Adipose tissue (tissue), 3 donors: ENCODE data around the gene COL4A4. TPM values are rescaled to one million over a fixed set of nuclear protein-coding genes. Genes with fewer than 3 reads are reported as not detected.

Experiments
- H3K27ac ChIP-seq: one replicate; pipeline ENCODE4 v1.5.1; 2013; ENCODE audit warnings: low read depth, low read length
- WGBS, 3 donors: extraction: QIAGEN DNeasy Blood & Tissue Kit; methylation state at CpG; one replicate each; pipeline ENCODE4 v1.1.7; 2013; 5-methylcytosine and 5-hydroxymethylcytosine counted together
- polyA plus RNA-seq, 3 donors: library from polyadenylated mRNA; stranded (reverse); fragments of 200-250 nt; gene quantifications; one replicate each; pipeline ENCODE4 v1.2.3, GENCODE V29; 2013
- donor health status: healthy with polysubstance abuse.
- donor health status: Bipolar disorder and iron deficiency.
- donor health status: healthy.

The COL4A4 gene
- 1 to 10 TPM in 1 of 3 donors, under 1 TPM in 2; 0.18 to 1.6 (median 0.67) TPM for polyA plus RNA-seq

DNA sequence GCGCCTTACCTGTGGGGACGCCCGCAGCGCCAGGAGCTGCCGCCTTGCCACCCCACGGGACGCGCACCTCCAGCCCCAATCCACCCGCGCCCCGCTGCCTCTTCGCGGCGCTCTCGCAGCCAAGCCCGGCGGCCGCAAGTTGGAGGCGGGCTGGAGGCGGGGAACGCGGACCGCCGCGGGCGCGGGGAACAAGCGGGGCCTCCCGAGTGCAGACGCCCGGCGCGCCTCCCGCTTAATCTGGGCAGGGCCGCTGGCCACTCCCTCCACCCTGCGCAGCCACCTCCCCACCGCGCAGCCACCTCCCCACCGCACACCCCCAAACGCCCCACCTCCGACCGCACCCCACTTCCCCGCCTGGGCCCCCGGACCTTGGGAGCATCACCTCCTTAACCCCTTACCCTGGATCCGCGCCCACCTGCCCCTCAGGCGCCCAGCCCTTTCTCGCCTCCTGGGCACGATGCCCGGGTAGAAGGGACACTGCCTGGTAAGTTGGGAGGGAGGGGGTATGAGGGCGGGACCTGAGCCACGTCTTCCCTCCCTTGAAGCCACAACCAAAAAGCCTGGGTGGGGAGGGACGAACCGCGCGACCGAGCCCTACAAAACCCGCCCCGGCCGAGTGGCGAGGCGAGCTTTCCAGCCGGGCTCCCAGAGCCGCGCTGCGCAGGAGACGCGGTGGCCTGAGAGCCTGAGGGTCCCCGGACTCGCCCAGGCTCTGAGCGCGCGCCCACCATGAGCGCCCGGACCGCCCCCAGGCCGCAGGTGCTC lies at the start of gene COL4A4, which contains the start of gene COL4A3:
TSS of gene COL4A4 (minus strand) at position 208 of the 765 bp plus-strand sequence. CDS start 16,722 bp downstream, outside the sequence.
TSS of gene COL4A3 (plus strand) at position 627 of the 765 bp plus-strand sequence. CDS start at position 730, 103 bp downstream.
- 0 to 1% (median 1%) methylated on average over 57 to 77 of the region's 77 CpGs for WGBS, 3 donors
- H3K27ac ChIP-seq = no peak within 1 kb of the TSS

DNA sequence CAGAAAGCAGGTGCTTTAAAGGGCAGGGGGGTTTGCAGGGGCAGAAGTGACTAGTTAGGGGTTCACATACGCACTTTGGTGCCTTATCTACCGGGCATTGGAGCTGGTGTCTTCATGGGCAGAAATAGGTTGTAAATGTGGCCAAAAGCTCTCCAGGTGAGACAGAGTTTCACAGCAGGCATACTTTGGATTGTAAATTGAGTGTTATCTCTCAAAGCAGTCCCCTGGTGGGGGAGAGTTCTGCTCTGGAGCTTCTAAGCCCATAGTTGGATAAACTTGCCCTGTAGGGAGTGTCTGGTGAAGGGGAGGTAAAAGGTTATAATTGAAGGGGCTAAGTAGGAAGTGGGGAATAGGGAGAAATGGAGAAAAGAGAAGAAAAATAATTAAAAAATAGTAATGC lies 43.6 kb upstream of the COL4A4 start:
- WGBS, 3 donors = 67 to 87% (median 84%) methylated on average over 2 of the region's 2 CpGs
- no peak overlapping the region for H3K27ac ChIP-seq

DNA sequence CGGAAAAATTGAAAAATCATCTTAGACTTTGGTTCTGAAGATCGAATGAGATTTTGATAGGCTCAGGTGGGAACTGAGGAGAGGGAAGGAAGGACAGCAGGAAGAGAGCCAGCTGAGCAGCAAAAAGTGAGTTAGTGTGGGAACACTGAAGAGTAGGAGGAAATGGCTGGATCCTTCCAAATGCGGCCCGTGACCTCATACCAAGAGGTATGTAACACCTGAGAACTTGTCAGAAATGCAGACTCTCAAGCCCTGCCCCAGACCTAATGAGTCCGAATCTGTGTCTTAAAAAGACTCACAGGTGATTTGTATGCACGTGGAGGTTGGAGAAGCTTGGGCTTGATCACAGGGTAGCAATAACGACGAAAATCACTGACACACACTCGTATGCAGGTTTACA lies 42.4 kb upstream of the COL4A4 start:
- H3K27ac ChIP-seq = no peak overlapping the region
- 81 to 88% (median 84%) methylated on average over 9 of the region's 9 CpGs for WGBS, 3 donors

DNA sequence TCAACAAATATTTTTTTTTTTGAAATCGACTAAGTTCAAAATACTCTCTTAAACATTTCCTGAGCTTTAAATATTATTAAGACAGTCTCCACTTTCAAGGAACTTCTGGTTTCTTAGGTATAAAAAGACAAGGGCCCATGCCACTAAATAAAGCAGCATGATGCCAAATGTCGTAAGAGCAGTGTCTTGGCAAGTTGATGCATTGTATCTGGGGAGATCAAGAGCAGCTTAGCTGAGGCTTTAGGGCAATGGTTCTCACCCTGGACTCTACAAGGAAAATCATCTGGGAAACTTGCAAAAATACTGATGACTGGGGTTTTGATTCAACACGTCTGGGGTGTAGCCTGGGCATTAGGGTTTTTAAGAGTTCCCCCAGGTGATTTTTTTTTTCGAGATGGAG lies 41.7 kb upstream of the COL4A4 start:
- H3K27ac ChIP-seq = no peak overlapping the region
- 72 to 83% (median 80%) methylated on average over 4 of the region's 4 CpGs for WGBS, 3 donors

DNA sequence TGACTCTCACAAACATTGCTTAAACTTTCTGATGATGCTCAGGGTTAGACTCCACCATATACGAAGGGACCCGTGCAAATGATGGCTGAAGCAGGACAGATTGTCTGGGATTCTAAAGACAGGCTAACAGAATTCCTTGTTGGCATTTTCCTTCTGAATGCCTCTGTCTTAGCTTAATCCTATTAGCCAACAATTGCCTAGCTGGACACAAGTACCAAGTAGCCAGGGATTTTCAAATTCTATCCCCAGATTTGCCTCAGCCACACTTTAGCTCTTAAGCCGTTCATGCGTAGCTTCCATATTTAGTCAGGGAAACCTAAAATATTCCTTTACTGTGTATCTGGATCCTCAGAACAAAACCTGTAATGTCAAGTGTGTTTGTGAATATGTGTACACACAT lies 40.4 kb upstream of the COL4A4 start:
- WGBS, 3 donors = 93 to 95% (median 94%) methylated on average over 4 of the region's 4 CpGs
- H3K27ac ChIP-seq = no peak overlapping the region

DNA sequence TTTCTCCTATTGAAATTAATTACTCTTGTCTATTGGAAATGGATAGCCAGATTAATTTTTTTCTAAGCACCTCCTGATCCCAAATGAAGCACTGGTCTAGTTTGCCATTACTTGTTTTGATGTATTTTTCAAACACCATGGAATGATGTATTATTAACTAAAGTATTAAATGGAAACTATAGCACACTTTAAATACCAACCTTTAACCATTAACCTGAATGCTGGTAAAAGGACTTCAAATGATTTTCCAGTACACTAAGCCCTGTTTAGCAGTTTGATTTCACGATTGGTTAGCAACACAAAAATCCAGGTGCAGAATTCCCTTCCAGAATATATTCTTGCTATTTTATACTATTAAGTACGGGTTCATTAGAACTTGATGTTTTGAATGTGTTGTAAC lies 37.8 kb upstream of the COL4A4 start:
- WGBS, 3 donors = 67 to 91% (median 85%) methylated on average over 2 of the region's 2 CpGs

DNA sequence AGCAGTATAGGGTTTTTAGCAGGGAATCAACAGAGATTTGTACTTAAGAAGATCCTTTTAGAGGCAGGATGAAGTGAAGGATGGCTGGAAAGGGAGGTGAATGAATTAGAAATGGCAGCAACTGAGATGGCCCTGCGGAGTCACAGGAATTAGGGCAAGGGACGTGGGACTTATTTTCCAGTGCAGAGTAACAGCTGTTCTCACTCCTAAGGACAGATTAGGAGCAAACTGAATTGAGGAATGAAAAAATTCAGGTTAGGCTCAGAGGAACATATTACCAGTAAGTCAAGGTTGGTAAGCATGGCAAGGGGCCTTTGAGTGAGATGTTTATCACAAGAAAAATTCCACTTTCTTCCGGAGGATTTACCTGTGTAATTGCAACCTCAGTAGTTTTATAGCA lies 34.9 kb upstream of the COL4A4 start:
- H3K27ac ChIP-seq = no peak overlapping the region
- 71 to 73% (median 73%) methylated on average over 3 of the region's 3 CpGs for WGBS, 3 donors

More for the DNA sequence above, 37.8 kb upstream of the COL4A4 start:
- no peak overlapping the region for H3K27ac ChIP-seq

DNA sequence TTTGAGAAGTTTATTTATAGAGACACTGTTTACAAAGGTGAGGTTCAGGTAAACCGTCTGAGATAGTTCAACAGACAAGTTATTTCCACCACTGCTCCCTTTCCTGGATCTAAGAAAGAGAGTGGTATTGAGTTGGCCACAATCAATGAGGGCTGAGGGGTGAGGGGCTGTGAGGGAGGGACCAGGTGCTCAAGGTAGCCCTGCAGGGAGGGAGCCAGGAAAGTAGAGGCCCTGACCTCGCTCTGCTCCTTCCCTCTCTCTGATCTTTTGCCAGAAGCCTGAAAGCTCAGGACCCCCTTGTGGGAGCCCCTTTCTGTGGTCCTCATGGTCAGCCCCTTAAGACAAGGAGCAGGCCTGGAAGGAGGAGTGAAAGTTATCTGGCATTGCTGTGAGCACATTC lies 30.2 kb upstream of the COL4A4 start:
- no peak overlapping the region for H3K27ac ChIP-seq
- WGBS, 3 donors = 50 to 79% (median 77%) methylated on average over 2 of the region's 2 CpGs

DNA sequence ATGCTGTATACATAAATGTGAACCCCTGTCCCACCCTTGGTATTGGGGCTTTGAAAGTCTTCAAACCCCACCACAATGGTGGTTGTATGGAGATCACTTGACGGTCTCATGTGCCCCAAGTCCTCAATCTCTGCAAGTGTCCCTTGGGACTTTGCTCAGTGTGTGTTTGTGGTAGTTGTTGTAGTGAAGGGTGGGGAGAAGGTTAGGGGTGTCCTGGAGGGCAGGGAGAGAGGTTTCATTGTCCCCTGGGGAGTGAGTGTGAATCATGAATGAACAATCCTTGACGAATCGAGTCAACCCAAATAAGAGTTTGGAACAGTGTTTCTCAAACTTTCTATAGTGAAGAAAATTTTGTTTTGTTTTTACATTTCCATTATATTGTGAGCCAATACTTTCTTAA lies 28.5 kb upstream of the COL4A4 start:
- no peak overlapping the region for H3K27ac ChIP-seq
- 90 to 95% (median 95%) methylated on average over 3 of the region's 3 CpGs for WGBS, 3 donors

DNA sequence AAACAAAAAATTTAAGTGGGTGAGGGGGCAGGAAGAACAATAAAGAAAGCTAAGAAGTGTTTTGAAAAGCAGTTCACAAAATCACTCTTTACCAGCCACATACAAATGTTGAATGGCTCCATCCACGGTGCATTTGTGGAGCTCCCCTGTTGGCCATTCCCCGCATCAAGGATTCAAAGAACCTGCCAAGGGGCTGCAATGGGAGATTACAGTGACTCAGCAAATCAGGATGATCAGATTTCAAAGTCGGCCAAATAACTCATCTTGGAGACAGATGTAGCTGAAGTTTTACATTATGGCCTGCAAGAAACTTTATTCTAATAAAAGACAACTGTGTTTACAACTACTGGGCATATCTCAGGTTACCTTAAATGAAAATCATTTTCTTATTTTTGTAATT lies 27.4 kb upstream of the COL4A4 start:
- H3K27ac ChIP-seq = no peak overlapping the region
- 63 to 73% (median 65%) methylated on average over 3 of the region's 3 CpGs for WGBS, 3 donors

DNA sequence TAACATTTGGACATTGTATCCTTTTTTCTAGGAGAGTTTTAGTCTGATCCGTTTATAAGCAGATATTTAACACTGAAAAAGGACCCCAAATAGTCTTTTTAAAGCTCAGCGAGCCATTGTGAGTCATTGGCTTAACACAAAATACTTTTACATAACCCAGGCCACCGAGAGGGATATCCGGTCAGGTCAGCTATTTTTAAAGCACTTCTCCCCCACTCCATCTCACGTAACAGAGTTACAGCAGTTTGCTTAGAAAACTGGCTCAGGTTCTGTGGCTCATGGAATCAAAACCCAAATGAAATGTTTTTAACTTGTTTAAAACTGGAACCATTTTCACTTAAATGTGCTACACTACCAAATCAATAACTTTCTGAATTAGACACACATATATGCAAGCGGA lies 24.3 kb upstream of the COL4A4 start:
- WGBS, 3 donors = 30 to 70% (median 37%) methylated on average over 6 of the region's 6 CpGs
- no peak overlapping the region for H3K27ac ChIP-seq

DNA sequence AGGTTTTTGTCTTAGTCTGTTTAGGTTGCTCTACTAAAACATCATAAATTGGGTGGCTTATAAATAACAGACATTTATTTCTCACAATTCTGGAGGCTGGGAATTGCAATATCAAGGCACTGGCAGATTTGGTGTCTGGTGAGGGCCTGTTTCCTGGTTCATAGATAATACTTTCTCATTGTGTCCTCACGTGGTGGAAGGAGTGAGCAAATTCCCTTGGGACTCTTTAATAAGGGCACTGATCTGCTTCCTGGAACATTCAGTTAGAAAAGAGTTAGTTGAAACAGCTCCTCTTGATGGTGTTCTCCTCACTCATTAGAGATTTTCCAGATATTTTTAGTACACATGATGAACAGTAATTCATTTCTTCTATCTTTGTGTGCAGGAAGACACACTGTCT lies 22.7 kb upstream of the COL4A4 start:
- no peak overlapping the region for H3K27ac ChIP-seq
- WGBS, 3 donors = 19 to 46% (median 19%) methylated on average over 1 of the region's 1 CpG

DNA sequence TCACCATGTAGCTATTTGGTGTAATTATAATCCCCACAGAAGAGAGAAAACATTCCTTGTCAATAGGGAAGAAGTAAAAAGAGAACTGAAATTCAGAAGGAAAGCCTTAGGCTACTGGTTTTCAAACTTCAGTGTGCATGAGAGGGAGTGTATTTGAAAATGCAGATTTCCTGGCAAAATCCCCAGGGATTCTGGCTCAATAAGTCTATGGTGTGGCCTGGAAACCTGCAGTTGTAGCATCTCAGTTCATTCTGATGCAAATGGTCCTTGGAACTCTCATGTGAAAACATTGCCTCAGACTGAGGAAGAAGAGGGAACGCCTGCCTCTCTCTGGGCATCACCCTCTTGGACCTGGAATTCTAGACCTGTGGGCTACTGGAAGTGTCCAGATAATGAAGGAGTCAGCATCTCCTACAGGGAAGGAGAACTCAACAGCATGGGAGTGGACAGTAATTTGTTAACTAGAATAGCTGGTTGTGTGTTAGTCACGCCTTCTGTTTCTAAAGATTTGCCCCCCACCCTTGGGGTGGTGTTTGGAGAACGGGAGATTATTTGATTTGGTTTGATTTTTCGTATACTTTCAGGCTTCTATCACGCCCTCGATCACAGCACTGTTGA lies 21.7 kb upstream of the COL4A4 start:
- H3K27ac ChIP-seq = no peak overlapping the region
- WGBS, 3 donors = 79 to 83% (median 82%) methylated on average over 6 of the region's 6 CpGs

DNA sequence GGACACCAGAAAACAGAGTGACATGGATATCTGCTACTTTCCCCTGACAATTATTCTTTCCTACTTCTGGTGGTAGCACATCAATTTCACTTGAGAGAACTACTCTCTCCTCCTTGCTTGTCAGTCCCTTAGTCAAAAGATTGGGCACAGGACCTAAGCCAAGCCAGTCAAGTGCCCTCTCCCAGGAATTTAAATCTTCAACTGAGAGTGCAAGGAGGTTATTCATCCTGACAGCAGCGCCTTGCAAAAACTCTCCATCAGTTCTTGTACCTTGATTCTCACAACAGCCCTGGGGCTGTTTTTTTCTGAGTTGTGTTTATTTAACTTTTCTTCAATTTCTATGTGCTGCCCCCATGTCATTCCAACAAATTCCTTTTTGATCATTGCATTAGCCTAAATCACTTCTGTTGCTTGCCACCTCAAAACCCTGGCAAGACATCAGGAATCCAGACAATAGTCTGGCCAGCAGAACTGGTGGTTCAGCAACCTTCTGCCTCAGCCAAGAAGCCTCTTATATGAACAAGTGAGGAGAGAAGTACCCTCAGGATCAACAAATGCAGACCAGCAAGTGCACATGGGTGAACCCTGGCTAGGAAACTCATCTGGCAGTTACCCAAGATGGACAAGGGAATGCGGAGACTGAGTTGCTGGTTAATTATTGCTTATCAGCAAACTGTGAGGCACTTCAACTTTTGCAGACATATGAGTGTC lies 19.8 kb upstream of the COL4A4 start:
- no peak overlapping the region for H3K27ac ChIP-seq
- 75 to 88% (median 87%) methylated on average over 2 of the region's 2 CpGs for WGBS, 3 donors

DNA sequence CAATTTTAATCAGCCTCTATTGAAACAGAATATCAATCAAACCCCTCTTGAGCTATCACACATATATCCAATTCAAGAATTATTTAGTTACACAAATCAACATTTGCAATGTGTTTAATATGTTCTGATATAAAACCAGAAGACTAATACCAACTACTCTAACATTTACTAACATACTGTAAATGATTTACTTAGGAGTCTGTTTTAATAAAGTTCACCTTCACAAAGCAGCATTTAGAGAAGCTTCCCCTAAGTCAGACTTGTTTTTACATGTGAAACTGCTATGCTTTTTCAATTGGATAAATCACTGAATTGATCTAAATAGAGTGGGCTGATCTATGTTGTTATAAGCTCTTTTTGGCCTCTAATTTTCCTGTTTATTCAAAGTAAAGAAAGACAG lies 18.8 kb upstream of the COL4A4 start:
- H3K27ac ChIP-seq = no peak overlapping the region

DNA sequence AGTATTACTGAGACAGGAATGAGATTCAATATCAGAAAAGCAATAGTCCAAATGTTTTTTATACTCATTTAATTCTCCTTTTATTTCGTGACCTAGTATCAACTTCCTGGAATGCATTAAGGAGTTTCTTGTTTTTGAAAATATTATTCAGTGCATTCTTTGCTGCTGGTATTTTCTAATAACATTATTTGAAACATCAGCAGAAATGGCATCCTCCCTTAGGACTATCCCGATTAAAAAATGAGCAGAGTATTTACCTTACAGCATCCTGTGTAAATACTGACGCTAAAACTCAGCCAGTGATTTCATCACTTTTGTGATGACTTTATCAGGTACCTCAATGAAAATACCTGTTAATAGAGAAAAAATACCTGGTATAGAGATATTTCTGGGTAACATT lies 16.8 kb upstream of the COL4A4 start:
- 45 to 64% (median 62%) methylated on average over 3 of the region's 3 CpGs for WGBS, 3 donors
- no peak overlapping the region for H3K27ac ChIP-seq

DNA sequence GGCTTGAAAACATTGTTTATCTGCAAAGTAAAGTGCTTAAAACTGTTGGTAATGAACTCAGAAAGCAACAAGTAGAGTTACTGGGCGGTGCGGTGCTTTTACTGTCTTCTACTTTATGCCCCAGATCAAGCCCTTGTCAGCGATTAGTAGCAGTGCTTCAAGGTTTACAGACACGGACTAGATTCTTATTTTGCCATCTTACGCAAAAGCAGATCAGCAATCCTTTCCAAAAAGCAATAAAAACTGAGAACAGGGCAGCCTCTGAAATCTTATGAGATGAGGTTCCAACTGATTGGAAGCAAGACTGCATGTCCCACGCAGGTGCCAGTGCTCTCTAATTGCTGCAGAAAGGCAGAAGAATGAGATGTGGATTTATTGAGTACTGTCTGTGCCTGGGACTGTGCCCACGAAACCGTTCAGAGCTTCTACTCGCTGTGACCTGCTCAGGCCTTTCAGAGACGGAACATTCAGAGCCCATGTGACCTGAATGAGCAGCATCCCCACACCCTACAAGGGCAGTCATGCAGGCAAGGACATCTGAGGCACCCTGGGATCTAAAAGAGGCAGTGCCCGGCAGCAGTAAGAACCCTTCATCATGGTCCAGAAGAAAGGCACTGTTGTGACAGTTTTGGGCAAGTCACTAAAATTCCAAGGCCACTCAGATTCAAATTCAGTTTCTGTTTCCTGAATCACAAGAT lies 16.1 kb upstream of the COL4A4 start:
- WGBS, 3 donors = 68 to 83% (median 71%) methylated on average over 11 of the region's 11 CpGs
- no peak overlapping the region for H3K27ac ChIP-seq

DNA sequence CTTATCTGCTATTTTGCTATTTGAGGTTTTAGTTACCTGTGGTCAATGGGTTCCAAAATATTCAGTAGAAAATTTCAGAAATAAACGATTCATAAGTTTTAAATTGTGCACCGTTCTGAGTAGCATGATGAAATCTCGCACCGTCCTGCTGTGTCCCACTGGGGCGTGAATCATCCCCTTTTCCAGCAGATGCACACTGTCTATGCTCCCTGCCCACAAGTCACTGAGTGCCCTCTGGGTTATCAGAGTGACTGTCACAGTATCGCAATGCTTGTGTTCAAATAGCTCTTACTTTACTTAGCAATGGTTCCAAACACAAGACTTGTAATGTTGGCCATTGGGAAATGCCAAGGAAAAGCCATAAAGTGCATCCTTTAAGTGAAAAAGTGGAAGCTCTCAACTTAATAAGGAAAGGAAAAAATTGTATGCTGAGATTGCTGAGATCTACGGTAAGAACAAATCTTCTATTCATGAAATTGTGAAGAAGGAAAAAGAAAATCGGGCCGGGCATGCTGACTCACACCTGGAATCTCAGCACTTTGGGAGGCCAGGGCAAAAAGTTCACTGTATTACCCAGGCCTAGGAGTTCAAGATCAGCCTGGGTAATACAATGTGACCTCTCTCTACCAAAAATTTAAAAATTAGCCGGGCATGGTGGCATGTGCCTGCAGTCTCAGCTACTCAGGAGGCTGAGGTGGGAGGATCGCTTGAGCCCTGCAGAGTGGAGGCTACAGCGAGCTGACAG lies 13.8 kb upstream of the COL4A4 start:
- WGBS, 3 donors = 93 to 94% (median 94%) methylated on average over 12 of the region's 12 CpGs
- no peak overlapping the region for H3K27ac ChIP-seq
